OCI-LY1 (cell line): ENCODE data around the gene RLN3.

ENCODE experiments used
- H2AFZ ChIP-seq: fragments of 200-600 bp; sonication (generic), shearing (Covaris generic); 2 replicates; pipeline ENCODE4 v1.6.0; 2014; ENCODE audit warnings: antibody characterized with exemption, mild to moderate bottlenecking, low read length
- H3F3A ChIP-seq: fragments of 200-600 bp; sonication (generic), shearing (Covaris generic); 2 replicates; pipeline ENCODE4 v1.6.0; 2014; ENCODE audit warnings: mild to moderate bottlenecking, antibody characterized with exemption, low read length, moderate library complexity; ENCODE audit not compliant: insufficient read depth
- H3K27ac ChIP-seq: fragments of 200-600 bp; sonication (generic); 2 replicates; pipeline ENCODE4 v1.5.1; 2014; ENCODE audit warnings: low read length, mixed run types, mild to moderate bottlenecking, low read depth; ENCODE audit not compliant: poor library complexity, severe bottlenecking
- H3K27me3 ChIP-seq: fragments of 200-600 bp; sonication (generic); 2 replicates; pipeline ENCODE4 v1.6.0; 2014; ENCODE audit warnings: antibody characterized with exemption, mild to moderate bottlenecking, low read length, moderate library complexity; ENCODE audit not compliant: insufficient read depth
- H3K36me3 ChIP-seq: fragments of 200-600 bp; sonication (generic); 2 replicates; pipeline ENCODE4 v1.6.1; 2014; ENCODE audit warnings: mild to moderate bottlenecking, antibody characterized with exemption, low read length, moderate library complexity, mixed read lengths; ENCODE audit not compliant: insufficient read depth
- H3K4me1 ChIP-seq: fragments of 200-600 bp; sonication (generic); 2 replicates; pipeline ENCODE4 v1.5.1; 2014; ENCODE audit warnings: mild to moderate bottlenecking, low read length, moderate library complexity; ENCODE audit not compliant: insufficient read depth, severe bottlenecking
- H3K4me2 ChIP-seq: fragments of 200-600 bp; sonication (generic), shearing (Covaris generic); 2 replicates; pipeline ENCODE4 v1.6.1; 2014; ENCODE audit warnings: low read length
- H3K4me3 ChIP-seq: fragments of 200-600 bp; sonication (generic); 2 replicates; pipeline ENCODE4 v1.5.1; 2014; ENCODE audit warnings: low read length, low read depth, mild to moderate bottlenecking, mixed read lengths; ENCODE audit not compliant: poor library complexity, severe bottlenecking
- H3K79me2 ChIP-seq: fragments of 200-600 bp; shearing (Covaris generic); 2 replicates; pipeline ENCODE4 v1.6.1; 2016; ENCODE audit warnings: mixed run types, low read length, mixed read lengths; ENCODE audit not compliant: insufficient read depth
- H3K9ac ChIP-seq: fragments of 200-600 bp; sonication (generic), shearing (Covaris generic); 2 replicates; pipeline ENCODE4 v1.6.1; 2014; ENCODE audit warnings: mild to moderate bottlenecking, low read length, mixed read lengths
- H3K9me2 ChIP-seq: fragments of 200-600 bp; sonication (generic), shearing (Covaris generic); 2 replicates; pipeline ENCODE4 v1.6.1; 2014; ENCODE audit warnings: low read depth, mild to moderate bottlenecking, low read length, mixed read lengths
- H3K9me3 ChIP-seq: fragments of 200-600 bp; shearing (Covaris generic); 2 replicates; pipeline ENCODE4 v1.6.1; 2014; ENCODE audit warnings: low read length, mixed read lengths
- H4K20me1 ChIP-seq: fragments of 200-600 bp; sonication (generic), shearing (Covaris generic); 2 replicates; pipeline ENCODE4 v1.6.0; 2016; ENCODE audit warnings: mild to moderate bottlenecking, low read length; ENCODE audit not compliant: insufficient read depth
- CTCF ChIP-seq: fragments of 200-600 bp; sonication (generic), shearing (Covaris generic); IDR thresholded peaks from 2 replicates; pipeline ENCODE4 v1.5.1; 2017; ENCODE audit warnings: mild to moderate bottlenecking, antibody characterized with exemption, low read length, moderate library complexity, mixed read lengths
- EZH2 ChIP-seq: fragments of 200-600 bp; sonication (generic), shearing (Covaris generic); IDR thresholded peaks from 2 replicates; pipeline ENCODE4 v1.8.0; 2017; ENCODE audit warnings: borderline replicate concordance, mixed run types, mild to moderate bottlenecking, antibody characterized with exemption, low read length, moderate library complexity, mixed read lengths

The RLN3 gene

GRCh38 chr19:14078411-14078810, 50.5 kb downstream of the RLN3 start:
- Histone ChIP-seq H3K4me1 (peaks cover 36% of the 10 kb centered on the region), H4K20me1 (no peaks in the 10 kb centered on the region), H3K27me3 (no peaks in the 10 kb centered on the region), H3K9ac (no peak overlapping the region), H3F3A (no peaks in the 10 kb centered on the region), H3K4me3 (no peak overlapping the region), H3K27ac (no peak overlapping the region), H3K9me3 (no peaks in the 10 kb centered on the region), H3K4me2 (no peak overlapping the region), H3K36me3 (no peaks in the 10 kb centered on the region), H2AFZ (no peak overlapping the region), H3K79me2 (no peaks in the 10 kb centered on the region), H3K9me2 (no peaks in the 10 kb centered on the region)
- TF ChIP-seq EZH2: no peak
- no peak for TF ChIP-seq CTCF
